KOPT-K1 (cell line): ENCODE results near the gene KRT10.
"Not testable (repeated sequence)": the region's sequence is repeated elsewhere in the genome, so short reads cannot be mapped to it uniquely, and the experiment has no call there.

Experiments used
- H3K27ac ChIP-seq: fragments of 200-600 bp; sonication (generic); 2 replicates; pipeline ENCODE4 v1.5.1; 2016; ENCODE audit warnings: antibody characterized with exemption, mild to moderate bottlenecking, low read depth, low read length; ENCODE audit not compliant: poor library complexity, severe bottlenecking
- H3K36me3 ChIP-seq: fragments of 200-600 bp; sonication (generic); 2 replicates; pipeline ENCODE4 v1.5.1; 2017; ENCODE audit warnings: antibody characterized with exemption, mild to moderate bottlenecking, low read length, moderate library complexity; ENCODE audit not compliant: insufficient read depth
- H3K9me3 ChIP-seq: fragments of 200-600 bp; sonication (generic); 2 replicates; pipeline ENCODE4 v1.5.1; 2017; ENCODE audit warnings: antibody characterized with exemption, low read length, mild to moderate bottlenecking; ENCODE audit not compliant: insufficient read depth, poor library complexity, severe bottlenecking

Gene KRT10

GRCh38 chr17:40822132-40822812 is at the start of gene KRT10:
TSS of gene KRT10 (minus strand) at chr17:40822614. CDS start at chr17:40822585, 29 bp downstream.
- Histone ChIP-seq H3K36me3 (peaks cover 4% of the 10 kb centered on the region), H3K9me3 (no peaks in the 10 kb centered on the region), H3K27ac (no peak within 1 kb of the TSS)

GRCh38 chr17:40871316-40871715 is 48.9 kb upstream of the KRT10 start:
- Histone ChIP-seq H3K9me3 (no peaks in the 10 kb centered on the region), H3K36me3 (no peaks in the 10 kb centered on the region), H3K27ac (no peak overlapping the region)

- H3K9me3 ChIP-seq, result no peaks in the 10 kb centered on the region
- no peak overlapping the region for H3K27ac ChIP-seq
- no peaks in the 10 kb centered on the region for H3K36me3 ChIP-seq
Observed at GRCh38 chr17:40870136-40870535, 47.7 kb upstream of the KRT10 start.

DNA sequence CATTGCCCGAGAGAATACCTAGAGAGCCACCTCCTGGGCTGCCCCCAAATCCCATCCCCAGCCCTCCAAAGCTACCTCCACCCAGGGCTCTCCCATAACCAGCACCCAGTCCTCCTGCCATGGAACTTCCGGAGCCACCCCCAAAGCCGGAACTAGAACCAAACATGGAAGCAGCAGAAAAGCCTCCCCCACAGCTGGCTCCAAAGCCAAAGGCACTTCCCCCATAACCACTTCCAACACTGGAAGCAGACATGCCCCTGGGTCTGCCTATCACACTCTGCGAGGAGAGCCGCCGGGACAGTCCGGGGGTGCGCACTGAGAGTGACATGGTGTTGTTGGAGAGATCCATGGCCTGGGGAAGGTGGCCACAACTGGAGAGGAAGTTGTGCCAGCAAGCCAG is 44.4 kb upstream of the KRT10 start, which contains the start of gene KRT12:
KRT12 (minus strand) TSS at position 386 of the 400 bp plus-strand sequence; CDS start at position 349, 37 bp downstream.
- no peak within 1 kb of the TSS for H3K27ac ChIP-seq
- no peaks in the 10 kb centered on the region for H3K36me3 ChIP-seq

GRCh38 chr17:40864661-40865390 is 42.4 kb upstream of the KRT10 start:
- no peaks in the 10 kb centered on the region for H3K36me3 ChIP-seq
- no peak overlapping the region for H3K27ac ChIP-seq

More for the DNA sequence above, 44.4 kb upstream of the KRT10 start, which contains the start of gene KRT12:
- no peaks in the 10 kb centered on the region for H3K9me3 ChIP-seq

GRCh38 chr17:40862985-40863733 is 40.7 kb upstream of the KRT10 start:
- no peaks in the 10 kb centered on the region for H3K36me3 ChIP-seq
- no peaks in the 10 kb centered on the region for H3K9me3 ChIP-seq
- H3K27ac ChIP-seq, result no peak overlapping the region

More at GRCh38 chr17:40864661-40865390, 42.4 kb upstream of the KRT10 start:
- no peaks in the 10 kb centered on the region for H3K9me3 ChIP-seq

GRCh38 chr17:40859536-40859935 is 37.1 kb upstream of the KRT10 start:
- no peaks in the 10 kb centered on the region for H3K36me3 ChIP-seq
- H3K27ac ChIP-seq, result no peak overlapping the region
- no peaks in the 10 kb centered on the region for H3K9me3 ChIP-seq

DNA sequence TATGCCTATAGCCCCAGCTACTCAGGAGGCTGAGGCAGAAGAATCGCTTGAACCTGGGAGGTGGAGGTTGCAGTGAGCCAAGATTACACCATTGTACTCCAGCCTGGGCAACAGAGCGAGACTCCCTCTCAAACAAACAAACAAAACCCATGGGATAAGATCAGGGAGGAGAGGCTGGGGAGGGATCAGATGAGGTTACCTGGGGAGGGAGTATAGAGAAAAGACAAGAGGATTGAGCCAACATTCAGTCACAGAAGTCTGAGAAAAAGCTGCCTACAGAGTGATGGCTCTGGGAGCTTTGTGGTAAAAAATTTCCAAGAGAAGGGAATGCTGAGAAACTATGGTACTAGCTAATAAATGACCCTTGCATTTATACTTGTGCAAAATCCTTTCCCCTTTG is 36.3 kb upstream of the KRT10 start:
- not testable (repeated sequence) for H3K27ac ChIP-seq, H3K9me3 ChIP-seq

GRCh38 chr17:40857535-40857934 is 35.1 kb upstream of the KRT10 start:
- Histone ChIP-seq H3K9me3 (no peaks in the 10 kb centered on the region), H3K36me3 (no peaks in the 10 kb centered on the region), H3K27ac (no peak overlapping the region)

More for the DNA sequence above, 36.3 kb upstream of the KRT10 start:
- H3K36me3 ChIP-seq, result not testable (repeated sequence)

DNA sequence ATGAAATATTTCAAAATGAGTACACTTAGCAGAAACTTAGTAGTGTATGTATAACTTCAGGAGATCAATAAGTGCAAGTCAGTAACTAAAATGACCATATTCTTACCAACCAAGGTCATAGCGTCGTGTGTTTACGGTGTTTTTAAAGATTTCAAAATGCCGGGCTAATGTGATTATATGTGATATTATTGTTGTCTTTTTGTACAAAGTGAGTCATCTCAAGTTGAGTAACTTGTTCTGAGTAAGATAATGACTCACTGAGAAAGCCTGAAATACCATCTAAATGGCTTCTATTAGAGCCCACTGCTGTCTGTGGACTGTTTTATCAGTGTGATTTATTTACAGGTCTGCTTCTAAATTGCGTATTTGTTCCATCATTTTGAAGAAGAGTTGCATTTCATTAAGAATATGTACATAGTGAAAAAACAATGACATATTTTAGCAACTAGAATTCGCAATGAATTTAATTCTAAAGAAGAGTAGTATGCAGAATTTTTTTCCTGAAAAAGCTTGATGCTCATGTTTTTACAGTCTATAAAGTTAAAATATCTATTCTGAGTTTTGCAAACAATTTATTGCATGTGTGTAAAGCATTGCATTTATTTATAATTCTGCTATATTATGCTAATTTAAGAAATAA is 31.9 kb upstream of the KRT10 start:
- no peaks in the 10 kb centered on the region for H3K9me3 ChIP-seq
- H3K27ac ChIP-seq, result no peak overlapping the region
- no peaks in the 10 kb centered on the region for H3K36me3 ChIP-seq

GRCh38 chr17:40852364-40852763 is 29.9 kb upstream of the KRT10 start:
- Histone ChIP-seq H3K9me3 (no peaks in the 10 kb centered on the region), H3K27ac (no peak overlapping the region), H3K36me3 (no peaks in the 10 kb centered on the region)

- Histone ChIP-seq H3K27ac (no peak overlapping the region), H3K36me3 (no peaks in the 10 kb centered on the region)
Observed at GRCh38 chr17:40850293-40850972, 28.0 kb upstream of the KRT10 start.

GRCh38 chr17:40849723-40850122 is 27.3 kb upstream of the KRT10 start:
- H3K27ac ChIP-seq, result no peak overlapping the region
- no peaks in the 10 kb centered on the region for H3K9me3 ChIP-seq
- H3K36me3 ChIP-seq, result no peaks in the 10 kb centered on the region

More at GRCh38 chr17:40850293-40850972, 28.0 kb upstream of the KRT10 start:
- H3K9me3 ChIP-seq, result no peaks in the 10 kb centered on the region

DNA sequence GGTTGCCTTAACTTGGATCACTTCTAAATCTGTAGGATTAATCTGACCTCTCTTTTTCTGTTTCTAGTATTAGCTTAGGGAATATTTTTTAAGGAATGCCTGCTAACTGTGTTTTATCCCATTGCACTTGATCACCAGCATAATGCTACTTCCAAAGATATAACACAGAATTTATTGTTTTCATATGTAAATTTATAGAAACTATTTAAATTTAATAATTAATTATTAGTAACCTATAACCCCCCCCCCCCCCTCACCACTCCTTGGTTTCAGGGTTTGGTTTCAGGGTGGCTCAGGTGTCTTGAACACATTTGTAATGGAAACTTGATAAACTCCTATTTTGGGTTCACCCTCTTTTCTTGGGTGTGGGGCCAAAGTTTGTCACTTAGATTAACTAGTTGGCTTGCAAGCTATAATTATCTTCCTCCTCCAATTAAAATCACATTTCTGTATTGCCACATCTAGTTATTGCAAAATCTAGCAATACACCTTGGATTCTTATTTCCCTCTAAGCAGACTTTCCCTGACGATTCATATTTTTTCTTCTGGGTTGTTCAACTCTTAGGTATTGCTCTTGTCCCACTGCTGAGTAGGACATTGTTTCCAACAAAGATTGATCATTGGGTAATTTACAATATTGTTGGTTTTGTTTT is 26.3 kb upstream of the KRT10 start:
- H3K27ac ChIP-seq, result no peak overlapping the region
- H3K36me3 ChIP-seq, result no peaks in the 10 kb centered on the region
- no peaks in the 10 kb centered on the region for H3K9me3 ChIP-seq
